PC-9 (cell line): ENCODE results near the gene GOLIM4.

Experiments used
- EZH2 ChIP-seq: fragments of 200-600 bp; sonication (generic); IDR thresholded peaks from 2 replicates; pipeline ENCODE4 v1.8.0; 2017; ENCODE audit warnings: antibody characterized with exemption, low read depth
- TF ChIP-seq, protein P1 (sequence below): fragments of 200-600 bp; sonication (generic); conservative IDR thresholded peaks from 2 replicates; pipeline ENCODE4 v1.6.1; 2017; ENCODE audit warnings: mixed run types, antibody characterized with exemption, mild to moderate bottlenecking, moderate library complexity

DNA sequence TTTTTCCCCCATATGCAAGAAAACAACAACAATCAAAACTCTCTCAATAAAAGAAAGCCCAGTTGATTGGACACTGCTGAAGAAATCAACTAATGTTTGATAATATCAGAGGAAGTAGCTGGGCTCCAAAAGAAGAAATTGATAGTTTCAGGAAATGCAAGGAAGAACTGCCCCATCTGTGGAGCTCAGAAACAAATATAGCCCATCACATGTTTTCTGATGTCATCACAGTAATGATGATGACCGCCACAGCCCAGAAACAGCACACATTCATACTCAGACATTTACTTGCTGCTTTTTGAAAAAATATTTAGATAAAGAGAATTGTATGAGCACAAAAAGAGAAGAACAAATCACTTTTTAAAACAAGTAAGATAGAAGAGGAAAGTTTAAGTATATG is 67.6 kb downstream of the GOLIM4 start:
- TF ChIP-seq, protein P1, sequence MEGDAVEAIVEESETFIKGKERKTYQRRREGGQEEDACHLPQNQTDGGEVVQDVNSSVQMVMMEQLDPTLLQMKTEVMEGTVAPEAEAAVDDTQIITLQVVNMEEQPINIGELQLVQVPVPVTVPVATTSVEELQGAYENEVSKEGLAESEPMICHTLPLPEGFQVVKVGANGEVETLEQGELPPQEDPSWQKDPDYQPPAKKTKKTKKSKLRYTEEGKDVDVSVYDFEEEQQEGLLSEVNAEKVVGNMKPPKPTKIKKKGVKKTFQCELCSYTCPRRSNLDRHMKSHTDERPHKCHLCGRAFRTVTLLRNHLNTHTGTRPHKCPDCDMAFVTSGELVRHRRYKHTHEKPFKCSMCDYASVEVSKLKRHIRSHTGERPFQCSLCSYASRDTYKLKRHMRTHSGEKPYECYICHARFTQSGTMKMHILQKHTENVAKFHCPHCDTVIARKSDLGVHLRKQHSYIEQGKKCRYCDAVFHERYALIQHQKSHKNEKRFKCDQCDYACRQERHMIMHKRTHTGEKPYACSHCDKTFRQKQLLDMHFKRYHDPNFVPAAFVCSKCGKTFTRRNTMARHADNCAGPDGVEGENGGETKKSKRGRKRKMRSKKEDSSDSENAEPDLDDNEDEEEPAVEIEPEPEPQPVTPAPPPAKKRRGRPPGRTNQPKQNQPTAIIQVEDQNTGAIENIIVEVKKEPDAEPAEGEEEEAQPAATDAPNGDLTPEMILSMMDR = no peak
- TF ChIP-seq EZH2 = no peak
